GM12878 (cell line): ENCODE measurements around the gene AFF1. TPM values are rescaled to one million over a fixed set of nuclear protein-coding genes. Genes with fewer than 3 reads are reported as not detected.

Source experiments
- BHLHE40 ChIP-seq, 2 experiments: fragments of 450-650 bp in 1 of 2; IDR thresholded peaks; 2 replicates each; pipeline ENCODE4 v1.6.1; 2011 to 2017; ENCODE audit warnings: low read depth in 2 of 2, borderline replicate concordance in 1 of 2, improper control_type of control experiment in 1 of 2, low read length in 1 of 2, mild to moderate bottlenecking in 1 of 2
- CREM ChIP-seq: IDR thresholded peaks from 2 replicates; pipeline ENCODE4 v1.6.1; 2014; ENCODE audit warnings: antibody characterized with exemption, low read depth
- GABPA ChIP-seq: IDR thresholded peaks from 2 replicates; pipeline ENCODE4 v1.6.1; 2014; ENCODE audit warnings: antibody characterized with exemption, low read depth, mild to moderate bottlenecking, inconsistent platforms
- MYC ChIP-seq: IDR thresholded peaks from 2 replicates; pipeline ENCODE4 v1.6.1; 2011; ENCODE audit warnings: mild to moderate bottlenecking, low read length, moderate library complexity, inconsistent platforms; ENCODE audit not compliant: insufficient read depth, insufficient replicate concordance, insufficient read length, severe bottlenecking
- RUNX3 ChIP-seq: IDR thresholded peaks from 2 replicates; pipeline ENCODE4 v1.6.1; 2012; ENCODE audit warnings: low read length, inconsistent platforms
- SPI1 ChIP-seq: IDR thresholded peaks from 2 replicates; pipeline ENCODE4 v1.6.1; 2011; ENCODE audit warnings: low read depth, mild to moderate bottlenecking, low read length, moderate library complexity, borderline replicate concordance; ENCODE audit not compliant: insufficient read depth
- SUZ12 ChIP-seq: fragments of 200-600 bp; sonication (generic); IDR thresholded peaks from one replicate; pipeline ENCODE4 v1.6.1; 2018; ENCODE audit warnings: antibody characterized with exemption, mild to moderate bottlenecking; ENCODE audit not compliant: unreplicated experiment
- polyA plus RNA-seq, 11 experiments: library from polyadenylated mRNA; depleted of rRNA in 4 of 11; unstranded in 6 of 11; stranded (reverse) in 5 of 11; fragments of >200 nt; fragmentation: Nextera tagmentation in 4 of 11; fragmentation: Illumina TruSeq in 1 of 11; extraction: Ambion mirVana in 4 of 11; extraction: Trizol in 1 of 11; gene quantifications; 1 replicate in 1 of 11; 2 replicates in 10 of 11; pipeline versions ENCODE4 v1.2.1 to v1.2.3, GENCODE V29; 2011 to 2016; ENCODE audit warnings: inconsistent platforms in 2 of 11, missing spikeins in 2 of 11, low read depth in 1 of 11
- total RNA-seq, 4 experiments: library from RNA; depleted of rRNA in 3 of 4; stranded (reverse); fragments of >200 nt in 3 of 4; fragmentation: Illumina TruSeq in 1 of 4; extraction: Trizol in 1 of 4; gene quantifications; 2 replicates each; pipeline versions ENCODE4 v1.2.1 to v1.2.3, GENCODE V29; 2013 to 2021
- TF ChIP-seq, protein P1 (sequence below): fragments of 450-650 bp; IDR thresholded peaks from 2 replicates; pipeline ENCODE4 v1.6.1; 2017; ENCODE audit warnings: mild to moderate bottlenecking, moderate library complexity
- TF ChIP-seq, protein P2 (sequence below): IDR thresholded peaks from 2 replicates; pipeline ENCODE4 v1.6.1; 2012; ENCODE audit warnings: mild to moderate bottlenecking, low read depth, low read length
- TF ChIP-seq, protein P3 (sequence below): fragments of 450-650 bp; conservative IDR thresholded peaks from 2 replicates; pipeline ENCODE4 v1.6.1; 2017; ENCODE audit warnings: mild to moderate bottlenecking, moderate library complexity

AFF1 gene
- total and polyA plus RNA-seq, 10 of the 15 experiments (the other 5 are each of a cell fraction or from before 2014, with no cell fraction given) = 3.5 to 56.1 (median 21.5) TPM

DNA sequence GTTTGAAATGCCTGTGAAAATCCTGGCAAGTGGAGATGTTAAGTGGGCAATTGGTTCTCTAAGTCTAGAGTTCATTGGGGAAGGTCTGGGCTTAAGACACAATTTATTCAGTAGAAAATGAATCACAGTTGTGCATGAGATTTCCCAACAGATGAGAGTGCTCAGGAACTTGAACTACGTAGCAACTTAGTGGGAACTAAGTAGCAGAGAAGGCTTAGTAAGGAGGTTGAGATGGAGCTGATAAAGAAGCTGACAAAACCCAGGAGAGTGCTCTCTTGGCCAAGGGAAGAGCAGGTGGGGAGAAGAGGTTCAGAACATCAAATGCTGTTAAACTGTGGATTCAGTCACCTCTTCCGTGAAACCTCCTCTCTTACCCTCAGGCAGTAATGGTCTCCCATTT is 33.0 kb downstream of the AFF1 start (continued):
- TF ChIP-seq GABPA (no peak), BHLHE40 (IDR thresholded peaks at IDR 0.05; ENCODE audit: borderline replicate concordance in 1 of 2, low read depth in 2 of 2, low read length in 1 of 2) (no peak), SUZ12 (no peak), MYC (no peak), CREM (no peak), RUNX3 (no peak), SPI1 (no peak)
- TF ChIP-seq, protein P1, sequence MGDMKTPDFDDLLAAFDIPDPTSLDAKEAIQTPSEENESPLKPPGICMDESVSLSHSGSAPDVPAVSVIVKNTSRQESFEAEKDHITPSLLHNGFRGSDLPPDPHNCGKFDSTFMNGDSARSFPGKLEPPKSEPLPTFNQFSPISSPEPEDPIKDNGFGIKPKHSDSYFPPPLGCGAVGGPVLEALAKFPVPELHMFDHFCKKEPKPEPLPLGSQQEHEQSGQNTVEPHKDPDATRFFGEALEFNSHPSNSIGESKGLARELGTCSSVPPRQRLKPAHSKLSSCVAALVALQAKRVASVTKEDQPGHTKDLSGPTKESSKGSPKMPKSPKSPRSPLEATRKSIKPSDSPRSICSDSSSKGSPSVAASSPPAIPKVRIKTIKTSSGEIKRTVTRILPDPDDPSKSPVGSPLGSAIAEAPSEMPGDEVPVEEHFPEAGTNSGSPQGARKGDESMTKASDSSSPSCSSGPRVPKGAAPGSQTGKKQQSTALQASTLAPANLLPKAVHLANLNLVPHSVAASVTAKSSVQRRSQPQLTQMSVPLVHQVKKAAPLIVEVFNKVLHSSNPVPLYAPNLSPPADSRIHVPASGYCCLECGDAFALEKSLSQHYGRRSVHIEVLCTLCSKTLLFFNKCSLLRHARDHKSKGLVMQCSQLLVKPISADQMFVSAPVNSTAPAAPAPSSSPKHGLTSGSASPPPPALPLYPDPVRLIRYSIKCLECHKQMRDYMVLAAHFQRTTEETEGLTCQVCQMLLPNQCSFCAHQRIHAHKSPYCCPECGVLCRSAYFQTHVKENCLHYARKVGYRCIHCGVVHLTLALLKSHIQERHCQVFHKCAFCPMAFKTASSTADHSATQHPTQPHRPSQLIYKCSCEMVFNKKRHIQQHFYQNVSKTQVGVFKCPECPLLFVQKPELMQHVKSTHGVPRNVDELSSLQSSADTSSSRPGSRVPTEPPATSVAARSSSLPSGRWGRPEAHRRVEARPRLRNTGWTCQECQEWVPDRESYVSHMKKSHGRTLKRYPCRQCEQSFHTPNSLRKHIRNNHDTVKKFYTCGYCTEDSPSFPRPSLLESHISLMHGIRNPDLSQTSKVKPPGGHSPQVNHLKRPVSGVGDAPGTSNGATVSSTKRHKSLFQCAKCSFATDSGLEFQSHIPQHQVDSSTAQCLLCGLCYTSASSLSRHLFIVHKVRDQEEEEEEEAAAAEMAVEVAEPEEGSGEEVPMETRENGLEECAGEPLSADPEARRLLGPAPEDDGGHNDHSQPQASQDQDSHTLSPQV = no peak
- TF ChIP-seq, protein P2, sequence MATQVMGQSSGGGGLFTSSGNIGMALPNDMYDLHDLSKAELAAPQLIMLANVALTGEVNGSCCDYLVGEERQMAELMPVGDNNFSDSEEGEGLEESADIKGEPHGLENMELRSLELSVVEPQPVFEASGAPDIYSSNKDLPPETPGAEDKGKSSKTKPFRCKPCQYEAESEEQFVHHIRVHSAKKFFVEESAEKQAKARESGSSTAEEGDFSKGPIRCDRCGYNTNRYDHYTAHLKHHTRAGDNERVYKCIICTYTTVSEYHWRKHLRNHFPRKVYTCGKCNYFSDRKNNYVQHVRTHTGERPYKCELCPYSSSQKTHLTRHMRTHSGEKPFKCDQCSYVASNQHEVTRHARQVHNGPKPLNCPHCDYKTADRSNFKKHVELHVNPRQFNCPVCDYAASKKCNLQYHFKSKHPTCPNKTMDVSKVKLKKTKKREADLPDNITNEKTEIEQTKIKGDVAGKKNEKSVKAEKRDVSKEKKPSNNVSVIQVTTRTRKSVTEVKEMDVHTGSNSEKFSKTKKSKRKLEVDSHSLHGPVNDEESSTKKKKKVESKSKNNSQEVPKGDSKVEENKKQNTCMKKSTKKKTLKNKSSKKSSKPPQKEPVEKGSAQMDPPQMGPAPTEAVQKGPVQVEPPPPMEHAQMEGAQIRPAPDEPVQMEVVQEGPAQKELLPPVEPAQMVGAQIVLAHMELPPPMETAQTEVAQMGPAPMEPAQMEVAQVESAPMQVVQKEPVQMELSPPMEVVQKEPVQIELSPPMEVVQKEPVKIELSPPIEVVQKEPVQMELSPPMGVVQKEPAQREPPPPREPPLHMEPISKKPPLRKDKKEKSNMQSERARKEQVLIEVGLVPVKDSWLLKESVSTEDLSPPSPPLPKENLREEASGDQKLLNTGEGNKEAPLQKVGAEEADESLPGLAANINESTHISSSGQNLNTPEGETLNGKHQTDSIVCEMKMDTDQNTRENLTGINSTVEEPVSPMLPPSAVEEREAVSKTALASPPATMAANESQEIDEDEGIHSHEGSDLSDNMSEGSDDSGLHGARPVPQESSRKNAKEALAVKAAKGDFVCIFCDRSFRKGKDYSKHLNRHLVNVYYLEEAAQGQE = no peak
- TF ChIP-seq, protein P3, sequence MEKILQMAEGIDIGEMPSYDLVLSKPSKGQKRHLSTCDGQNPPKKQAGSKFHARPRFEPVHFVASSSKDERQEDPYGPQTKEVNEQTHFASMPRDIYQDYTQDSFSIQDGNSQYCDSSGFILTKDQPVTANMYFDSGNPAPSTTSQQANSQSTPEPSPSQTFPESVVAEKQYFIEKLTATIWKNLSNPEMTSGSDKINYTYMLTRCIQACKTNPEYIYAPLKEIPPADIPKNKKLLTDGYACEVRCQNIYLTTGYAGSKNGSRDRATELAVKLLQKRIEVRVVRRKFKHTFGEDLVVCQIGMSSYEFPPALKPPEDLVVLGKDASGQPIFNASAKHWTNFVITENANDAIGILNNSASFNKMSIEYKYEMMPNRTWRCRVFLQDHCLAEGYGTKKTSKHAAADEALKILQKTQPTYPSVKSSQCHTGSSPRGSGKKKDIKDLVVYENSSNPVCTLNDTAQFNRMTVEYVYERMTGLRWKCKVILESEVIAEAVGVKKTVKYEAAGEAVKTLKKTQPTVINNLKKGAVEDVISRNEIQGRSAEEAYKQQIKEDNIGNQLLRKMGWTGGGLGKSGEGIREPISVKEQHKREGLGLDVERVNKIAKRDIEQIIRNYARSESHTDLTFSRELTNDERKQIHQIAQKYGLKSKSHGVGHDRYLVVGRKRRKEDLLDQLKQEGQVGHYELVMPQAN = no peak
